Vagina (tissue), 2 donors: Measurements from ENCODE around the gene ZGLP1.

Experiments used
- POLR2AphosphoS5 ChIP-seq, 2 donors: sonication (generic); formaldehyde crosslinking; IDR thresholded peaks; one replicate each; pipeline ENCODE4 v1.9.0; 2017; ENCODE audit warnings: antibody characterized with exemption in 2 of 2, mild to moderate bottlenecking in 2 of 2, low read depth in 1 of 2; ENCODE audit not compliant: insufficient read depth in 1 of 2
- TF ChIP-seq, protein P1 (sequence below), 3 experiments: fragments of 450-650 bp in 2 of 3; fragments of 200-600 bp in 1 of 3; sonication (generic) in 1 of 3; IDR thresholded peaks; one replicate each; pipeline ENCODE4 v1.5.1; 2017 to 2019; ENCODE audit warnings: antibody characterized with exemption in 3 of 3, mild to moderate bottlenecking in 2 of 3, moderate library complexity in 2 of 3

DNA sequence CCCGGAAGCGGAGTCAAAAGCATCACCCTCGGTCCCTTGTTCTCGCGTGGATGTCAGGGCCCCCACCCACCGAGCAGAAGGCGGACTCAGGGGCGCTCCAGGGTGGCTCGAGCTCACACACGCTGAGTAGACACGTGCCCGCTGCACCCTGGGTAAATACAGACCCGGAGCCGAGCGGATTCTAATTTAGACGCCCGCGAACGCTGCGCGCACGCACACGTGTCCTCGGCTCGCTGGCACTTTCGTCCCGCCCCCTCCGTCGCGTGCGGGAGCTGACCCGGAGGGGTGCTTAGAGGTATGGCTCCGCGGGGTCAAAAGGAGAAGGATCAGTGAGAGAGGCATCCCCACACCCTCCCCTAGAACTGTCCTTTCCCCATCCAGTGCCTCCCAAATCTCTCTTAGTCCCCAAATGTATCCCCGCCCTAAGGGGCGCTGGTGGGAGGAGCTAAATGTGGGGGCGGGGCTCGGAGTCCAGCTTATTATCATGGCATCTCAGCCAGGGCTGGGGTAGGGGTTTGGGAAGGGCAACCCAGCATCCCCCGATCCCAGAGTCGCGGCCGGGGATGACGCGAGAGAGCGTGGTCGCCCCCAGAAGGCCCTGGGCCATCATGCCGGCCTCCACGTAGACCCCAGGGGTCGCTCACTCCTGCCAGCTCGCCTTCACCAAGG is 20.3 kb downstream of the ZGLP1 start:
- TF ChIP-seq, protein P1, sequence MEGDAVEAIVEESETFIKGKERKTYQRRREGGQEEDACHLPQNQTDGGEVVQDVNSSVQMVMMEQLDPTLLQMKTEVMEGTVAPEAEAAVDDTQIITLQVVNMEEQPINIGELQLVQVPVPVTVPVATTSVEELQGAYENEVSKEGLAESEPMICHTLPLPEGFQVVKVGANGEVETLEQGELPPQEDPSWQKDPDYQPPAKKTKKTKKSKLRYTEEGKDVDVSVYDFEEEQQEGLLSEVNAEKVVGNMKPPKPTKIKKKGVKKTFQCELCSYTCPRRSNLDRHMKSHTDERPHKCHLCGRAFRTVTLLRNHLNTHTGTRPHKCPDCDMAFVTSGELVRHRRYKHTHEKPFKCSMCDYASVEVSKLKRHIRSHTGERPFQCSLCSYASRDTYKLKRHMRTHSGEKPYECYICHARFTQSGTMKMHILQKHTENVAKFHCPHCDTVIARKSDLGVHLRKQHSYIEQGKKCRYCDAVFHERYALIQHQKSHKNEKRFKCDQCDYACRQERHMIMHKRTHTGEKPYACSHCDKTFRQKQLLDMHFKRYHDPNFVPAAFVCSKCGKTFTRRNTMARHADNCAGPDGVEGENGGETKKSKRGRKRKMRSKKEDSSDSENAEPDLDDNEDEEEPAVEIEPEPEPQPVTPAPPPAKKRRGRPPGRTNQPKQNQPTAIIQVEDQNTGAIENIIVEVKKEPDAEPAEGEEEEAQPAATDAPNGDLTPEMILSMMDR (IDR thresholded peaks at IDR 0.05) = no peak
- TF ChIP-seq POLR2AphosphoS5 (IDR thresholded peaks at IDR 0.05; ENCODE audit: insufficient read depth in 1 of 2, low read depth in 1 of 2) = no peak
